GM12878 (cell line): ENCODE data around the gene SSBP1.

Source experiments
- ASH2L ChIP-seq: fragments of 300-600, 200-600 bp; sonication (generic); IDR thresholded peaks from 2 replicates; pipeline ENCODE4 v1.6.1; 2017; ENCODE audit warnings: low read depth, mild to moderate bottlenecking, borderline replicate concordance
- DPF2 ChIP-seq: fragments of 450-650 bp; IDR thresholded peaks from 2 replicates; pipeline ENCODE4 v1.6.1; 2017; ENCODE audit warnings: mild to moderate bottlenecking
- EED ChIP-seq: sonication (generic); IDR thresholded peaks from 2 replicates; pipeline ENCODE4 v1.6.1; 2016; ENCODE audit warnings: antibody characterized with exemption, low read depth
- EGR1 ChIP-seq, 2 experiments: IDR thresholded peaks; 1 replicate in 1 of 2; 2 replicates in 1 of 2; pipeline ENCODE4 v1.6.1; 2011 to 2012; ENCODE audit warnings: low read depth in 2 of 2, low read length in 2 of 2, borderline replicate concordance in 1 of 2, mild to moderate bottlenecking in 1 of 2, moderate library complexity in 1 of 2
- ESRRA ChIP-seq: IDR thresholded peaks from 2 replicates; pipeline ENCODE4 v1.6.1; 2012; ENCODE audit warnings: mild to moderate bottlenecking, low read length, improper control_type of control experiment
- EZH2 ChIP-seq: IDR thresholded peaks from 2 replicates; pipeline ENCODE4 v1.6.1; 2012; ENCODE audit warnings: low read depth, mild to moderate bottlenecking, control low read depth, inconsistent platforms, low read length, borderline replicate concordance; ENCODE audit not compliant: control insufficient read depth
- MTA2 ChIP-seq: fragments of 450-650 bp; IDR thresholded peaks from 2 replicates; pipeline ENCODE4 v1.6.1; 2016; ENCODE audit warnings: low read depth, mild to moderate bottlenecking, moderate library complexity
- NR2F1 ChIP-seq: fragments of 450-650 bp; conservative IDR thresholded peaks from 2 replicates; pipeline ENCODE4 v1.6.1; 2017; ENCODE audit warnings: mild to moderate bottlenecking
- POLR2A ChIP-seq: IDR thresholded peaks from 2 replicates; pipeline ENCODE4 v1.6.1; 2011; ENCODE audit warnings: low read depth, mild to moderate bottlenecking, low read length
- TF ChIP-seq, protein P1 (sequence below), 3 experiments: IDR thresholded peaks in 2 of 3; conservative IDR thresholded peaks in 1 of 3; 2 replicates each; pipeline ENCODE4 v1.5.1; 2011; ENCODE audit warnings: low read depth in 3 of 3, low read length in 3 of 3, mild to moderate bottlenecking in 3 of 3, control low read depth in 2 of 3, moderate library complexity in 2 of 3, inconsistent platforms in 1 of 3, mixed read lengths in 1 of 3; ENCODE audit not compliant: control insufficient read depth in 2 of 3, insufficient read depth in 1 of 3; ENCODE audit errors: extremely low read depth in 1 of 3
- TF ChIP-seq, protein P2 (sequence below): IDR thresholded peaks from 2 replicates; pipeline ENCODE4 v1.6.1; 2012; ENCODE audit warnings: low read length, inconsistent platforms
- TF ChIP-seq, protein P3 (sequence below): fragments of 450-650 bp; IDR thresholded peaks from 2 replicates; pipeline ENCODE4 v1.6.1; 2016; ENCODE audit warnings: mild to moderate bottlenecking

- TF ChIP-seq, protein P1, sequence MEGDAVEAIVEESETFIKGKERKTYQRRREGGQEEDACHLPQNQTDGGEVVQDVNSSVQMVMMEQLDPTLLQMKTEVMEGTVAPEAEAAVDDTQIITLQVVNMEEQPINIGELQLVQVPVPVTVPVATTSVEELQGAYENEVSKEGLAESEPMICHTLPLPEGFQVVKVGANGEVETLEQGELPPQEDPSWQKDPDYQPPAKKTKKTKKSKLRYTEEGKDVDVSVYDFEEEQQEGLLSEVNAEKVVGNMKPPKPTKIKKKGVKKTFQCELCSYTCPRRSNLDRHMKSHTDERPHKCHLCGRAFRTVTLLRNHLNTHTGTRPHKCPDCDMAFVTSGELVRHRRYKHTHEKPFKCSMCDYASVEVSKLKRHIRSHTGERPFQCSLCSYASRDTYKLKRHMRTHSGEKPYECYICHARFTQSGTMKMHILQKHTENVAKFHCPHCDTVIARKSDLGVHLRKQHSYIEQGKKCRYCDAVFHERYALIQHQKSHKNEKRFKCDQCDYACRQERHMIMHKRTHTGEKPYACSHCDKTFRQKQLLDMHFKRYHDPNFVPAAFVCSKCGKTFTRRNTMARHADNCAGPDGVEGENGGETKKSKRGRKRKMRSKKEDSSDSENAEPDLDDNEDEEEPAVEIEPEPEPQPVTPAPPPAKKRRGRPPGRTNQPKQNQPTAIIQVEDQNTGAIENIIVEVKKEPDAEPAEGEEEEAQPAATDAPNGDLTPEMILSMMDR (IDR thresholded peaks at IDR 0.05 in 2 of 3, conservative IDR thresholded peaks at IDR 0.05 in 1 of 3; ENCODE audit: control insufficient read depth in 2 of 3, extremely low read depth in 1 of 3, insufficient read depth in 1 of 3, low read depth in 3 of 3, low read length in 3 of 3) = no peak
- TF ChIP-seq MTA2 (no peak), NR2F1 (no peak), ASH2L (no peak), DPF2 (no peak), EGR1 (IDR thresholded peaks at IDR 0.05; ENCODE audit: borderline replicate concordance in 1 of 2, low read depth in 2 of 2, low read length in 2 of 2) (no peak), EZH2 (no peak), POLR2A (no peak), ESRRA (no peak), EED (no peak)
- TF ChIP-seq, protein P2, sequence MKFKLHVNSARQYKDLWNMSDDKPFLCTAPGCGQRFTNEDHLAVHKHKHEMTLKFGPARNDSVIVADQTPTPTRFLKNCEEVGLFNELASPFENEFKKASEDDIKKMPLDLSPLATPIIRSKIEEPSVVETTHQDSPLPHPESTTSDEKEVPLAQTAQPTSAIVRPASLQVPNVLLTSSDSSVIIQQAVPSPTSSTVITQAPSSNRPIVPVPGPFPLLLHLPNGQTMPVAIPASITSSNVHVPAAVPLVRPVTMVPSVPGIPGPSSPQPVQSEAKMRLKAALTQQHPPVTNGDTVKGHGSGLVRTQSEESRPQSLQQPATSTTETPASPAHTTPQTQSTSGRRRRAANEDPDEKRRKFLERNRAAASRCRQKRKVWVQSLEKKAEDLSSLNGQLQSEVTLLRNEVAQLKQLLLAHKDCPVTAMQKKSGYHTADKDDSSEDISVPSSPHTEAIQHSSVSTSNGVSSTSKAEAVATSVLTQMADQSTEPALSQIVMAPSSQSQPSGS = no peak
- TF ChIP-seq, protein P3, sequence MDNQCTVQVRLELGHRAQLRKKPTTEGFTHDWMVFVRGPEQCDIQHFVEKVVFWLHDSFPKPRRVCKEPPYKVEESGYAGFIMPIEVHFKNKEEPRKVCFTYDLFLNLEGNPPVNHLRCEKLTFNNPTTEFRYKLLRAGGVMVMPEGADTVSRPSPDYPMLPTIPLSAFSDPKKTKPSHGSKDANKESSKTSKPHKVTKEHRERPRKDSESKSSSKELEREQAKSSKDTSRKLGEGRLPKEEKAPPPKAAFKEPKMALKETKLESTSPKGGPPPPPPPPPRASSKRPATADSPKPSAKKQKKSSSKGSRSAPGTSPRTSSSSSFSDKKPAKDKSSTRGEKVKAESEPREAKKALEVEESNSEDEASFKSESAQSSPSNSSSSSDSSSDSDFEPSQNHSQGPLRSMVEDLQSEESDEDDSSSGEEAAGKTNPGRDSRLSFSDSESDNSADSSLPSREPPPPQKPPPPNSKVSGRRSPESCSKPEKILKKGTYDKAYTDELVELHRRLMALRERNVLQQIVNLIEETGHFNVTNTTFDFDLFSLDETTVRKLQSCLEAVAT = no peak
Measured at GRCh38 chr7:141693082-141693481, 45.1 kb upstream of the SSBP1 start.
